GM12878 (cell line): ENCODE data around the gene CTPS1. TPM values are rescaled to one million over a fixed set of nuclear protein-coding genes. Genes with fewer than 3 reads are reported as not detected.

Source experiments
- BRCA1 ChIP-seq: IDR thresholded peaks from 2 replicates; pipeline ENCODE4 v1.6.1; 2011; ENCODE audit warnings: low read depth, low read length, improper control_type of control experiment
- CBFB ChIP-seq: IDR thresholded peaks from 2 replicates; pipeline ENCODE4 v1.6.1; 2016; ENCODE audit warnings: antibody characterized with exemption, low read depth
- CREB1 ChIP-seq: IDR thresholded peaks from 2 replicates; pipeline ENCODE4 v1.6.1; 2012; ENCODE audit warnings: low read depth, mild to moderate bottlenecking, inconsistent platforms
- E4F1 ChIP-seq: fragments of 450-650 bp; IDR thresholded peaks from 2 replicates; pipeline ENCODE4 v1.6.1; 2018; ENCODE audit warnings: borderline replicate concordance, mild to moderate bottlenecking; ENCODE audit not compliant: partially characterized antibody
- JUNB ChIP-seq: IDR thresholded peaks from 2 replicates; pipeline ENCODE4 v1.6.1; 2016; ENCODE audit warnings: antibody characterized with exemption, mild to moderate bottlenecking
- MEF2B ChIP-seq: fragments of 450-650 bp; IDR thresholded peaks from 2 replicates; pipeline ENCODE4 v1.6.1; 2018; ENCODE audit warnings: mild to moderate bottlenecking, moderate library complexity; ENCODE audit not compliant: partially characterized antibody, poor library complexity, severe bottlenecking
- MTA3 ChIP-seq: IDR thresholded peaks from 2 replicates; pipeline ENCODE4 v1.6.1; 2012; ENCODE audit warnings: low read length, inconsistent platforms, borderline replicate concordance
- MYB ChIP-seq: fragments of 150-350 bp; IDR thresholded peaks from 2 replicates; pipeline ENCODE4 v1.6.1; 2014; ENCODE audit warnings: mild to moderate bottlenecking, low read depth, low read length, borderline replicate concordance
- PBX3 ChIP-seq: IDR thresholded peaks from 2 replicates; pipeline ENCODE4 v1.6.1; 2011; ENCODE audit warnings: mild to moderate bottlenecking, low read depth, low read length, moderate library complexity; ENCODE audit not compliant: insufficient replicate concordance
- PML ChIP-seq: IDR thresholded peaks from 2 replicates; pipeline ENCODE4 v1.6.1; 2012; ENCODE audit warnings: low read length, inconsistent platforms
- POLR2AphosphoS2 ChIP-seq: IDR thresholded peaks from 2 replicates; pipeline ENCODE4 v1.6.1; 2011; ENCODE audit warnings: low read depth, mild to moderate bottlenecking, low read length, improper control_type of control experiment, moderate library complexity
- REST ChIP-seq: IDR thresholded peaks from 2 replicates; pipeline ENCODE4 v1.6.1; 2012; ENCODE audit warnings: mild to moderate bottlenecking, low read depth, low read length
- SIN3A ChIP-seq: IDR thresholded peaks from 2 replicates; pipeline ENCODE4 v1.6.1; 2012; ENCODE audit warnings: low read depth, low read length, improper control_type of control experiment
- SIX5 ChIP-seq: IDR thresholded peaks from 2 replicates; pipeline ENCODE4 v1.6.1; 2011; ENCODE audit warnings: mild to moderate bottlenecking, low read depth, low read length, moderate library complexity; ENCODE audit not compliant: severe bottlenecking
- SMAD1 ChIP-seq: fragments of 450-650 bp; IDR thresholded peaks from 2 replicates; pipeline ENCODE4 v1.6.1; 2018; ENCODE audit warnings: mild to moderate bottlenecking, low read depth; ENCODE audit not compliant: partially characterized antibody
- TAF1 ChIP-seq: IDR thresholded peaks from 2 replicates; pipeline ENCODE4 v1.6.1; 2011; ENCODE audit warnings: mild to moderate bottlenecking, low read depth, low read length, borderline replicate concordance
- TCF12 ChIP-seq: IDR thresholded peaks from 2 replicates; pipeline ENCODE4 v1.6.1; 2011; ENCODE audit warnings: low read depth, mild to moderate bottlenecking, low read length
- TCF7 ChIP-seq: IDR thresholded peaks from 2 replicates; pipeline ENCODE4 v1.6.1; 2014; ENCODE audit warnings: antibody characterized with exemption, borderline replicate concordance
- ZBTB4 ChIP-seq: fragments of 450-650 bp; formaldehyde crosslinking; IDR thresholded peaks from 2 replicates; pipeline ENCODE4 v1.4.0; 2022; ENCODE audit warnings: mild to moderate bottlenecking, moderate library complexity
- ZNF217 ChIP-seq: fragments of 450-650 bp; IDR thresholded peaks from 2 replicates; pipeline ENCODE4 v1.6.1; 2017; ENCODE audit warnings: antibody characterized with exemption, mild to moderate bottlenecking
- ZNF384 ChIP-seq: IDR thresholded peaks from 2 replicates; pipeline ENCODE4 v1.6.1; 2012; ENCODE audit warnings: low read depth, mild to moderate bottlenecking, low read length, improper control_type of control experiment, borderline replicate concordance
- polyA plus RNA-seq, 11 experiments: library from polyadenylated mRNA; depleted of rRNA in 4 of 11; unstranded in 6 of 11; stranded (reverse) in 5 of 11; fragments of >200 nt; fragmentation: Nextera tagmentation in 4 of 11; fragmentation: Illumina TruSeq in 1 of 11; extraction: Ambion mirVana in 4 of 11; extraction: Trizol in 1 of 11; gene quantifications; 1 replicate in 1 of 11; 2 replicates in 10 of 11; pipeline versions ENCODE4 v1.2.1 to v1.2.3, GENCODE V29; 2011 to 2016; ENCODE audit warnings: inconsistent platforms in 2 of 11, missing spikeins in 2 of 11, low read depth in 1 of 11
- total RNA-seq, 4 experiments: library from RNA; depleted of rRNA in 3 of 4; stranded (reverse); fragments of >200 nt in 3 of 4; fragmentation: Illumina TruSeq in 1 of 4; extraction: Trizol in 1 of 4; gene quantifications; 2 replicates each; pipeline versions ENCODE4 v1.2.1 to v1.2.3, GENCODE V29; 2013 to 2021

CTPS1 gene
- total and polyA plus RNA-seq, 10 of the 15 experiments (the other 5 are each of a cell fraction or from before 2014, with no cell fraction given) = 27.5 to 106 (median 62.8) TPM

- TF ChIP-seq ZBTB4 (CRISPR knock-in tag) = no peak
- peak; percentile 70 for TF ChIP-seq JUNB
- TF ChIP-seq CBFB = peak; percentile 88
- TF ChIP-seq CREB1 = peak; percentile 43; the same call in 1 of the 2 replicates
- no peak for TF ChIP-seq SIX5
- TF ChIP-seq SMAD1 = peak; percentile 95
- TF ChIP-seq TCF7 = no peak
- peak; percentile 29 for TF ChIP-seq PBX3
- no peak for TF ChIP-seq E4F1
- peak; percentile 40 for TF ChIP-seq MEF2B
- no peak for TF ChIP-seq MTA3
- TF ChIP-seq POLR2AphosphoS2 = no peak
- no peak for TF ChIP-seq MYB
- 0 out of 2 replicates have a peak, but pooled peaks have one; percentile 62 for TF ChIP-seq SIN3A
- no peak for TF ChIP-seq ZNF217
- TF ChIP-seq BRCA1 = no peak
- TF ChIP-seq PML = no peak
- no peak for TF ChIP-seq ZNF384
- no peak for TF ChIP-seq REST
- TF ChIP-seq TAF1 = no peak
- TF ChIP-seq TCF12 = peak; percentile 84
Measured at GRCh38 chr1:41003640-41004220, 24.2 kb downstream of the CTPS1 start (continued).
